Stimulated activated CD4-positive, alpha-beta T cell treated with anti-CD3 and anti-CD28 coated beads, Interleukin-4, amount 100 ng/mL, for 1 hour (primary cell): Measurements from ENCODE around the gene LRRC3B.

Experiments
- DNase-seq: peaks from one replicate; pipeline ENCODE4 v3.0.0-alpha.2; 2020

The LRRC3B gene

GRCh38 chr3:26714485-26714884 lies 91.9 kb downstream of the LRRC3B start:
- no peak for DNase-seq

- DNase-seq: no peak
Observed at GRCh38 chr3:26715431-26715830, 92.9 kb downstream of the LRRC3B start.

- no peak for DNase-seq
Observed at GRCh38 chr3:26718315-26718714, 95.7 kb downstream of the LRRC3B start.

- DNase-seq: no peak
Observed at GRCh38 chr3:26719134-26719533, 96.6 kb downstream of the LRRC3B start.

GRCh38 chr3:26721047-26721446 lies 98.5 kb downstream of the LRRC3B start:
- no peak for DNase-seq

- no peak for DNase-seq
Observed at GRCh38 chr3:26731843-26732242, 109.3 kb downstream of the LRRC3B start.

- DNase-seq: no peak
Observed at GRCh38 chr3:26750263-26750662, 127.7 kb downstream of the LRRC3B start.

- no peak for DNase-seq
Observed at GRCh38 chr3:26752466-26752865, 129.9 kb downstream of the LRRC3B start.

- no peak for DNase-seq
Observed at GRCh38 chr3:26753095-26753494, 130.5 kb downstream of the LRRC3B start.

- DNase-seq: no peak
Observed at GRCh38 chr3:26757978-26758377, 135.4 kb downstream of the LRRC3B start.
